SU-DHL-6 (cell line): ENCODE results near the gene SHMT2.

ENCODE experiments used
- H2AFZ ChIP-seq: fragments of 200-600 bp; sonication (generic); 2 replicates; pipeline ENCODE4 v1.6.1; 2014; ENCODE audit warnings: low read depth, mild to moderate bottlenecking, moderate library complexity, mixed read lengths, antibody characterized with exemption, low read length; ENCODE audit not compliant: severe bottlenecking
- H3F3A ChIP-seq: fragments of 200-600 bp; shearing (Covaris generic); 2 replicates; pipeline ENCODE4 v1.6.0; 2016; ENCODE audit warnings: antibody characterized with exemption, mild to moderate bottlenecking; ENCODE audit not compliant: insufficient read depth
- H3K27ac ChIP-seq: fragments of 200-600 bp; sonication (generic); 2 replicates; pipeline ENCODE4 v1.5.1; 2016; ENCODE audit warnings: low read depth, mild to moderate bottlenecking, low read length, moderate library complexity, mixed read lengths
- H3K27me3 ChIP-seq: fragments of 200-600 bp; sonication (generic), shearing (Covaris generic); 2 replicates; pipeline ENCODE4 v1.6.0; 2014; ENCODE audit warnings: mild to moderate bottlenecking, low read length
- H3K36me3 ChIP-seq: fragments of 200-600 bp; sonication (generic); 2 replicates; pipeline ENCODE4 v1.6.1; 2014; ENCODE audit warnings: mild to moderate bottlenecking, low read length, mixed read lengths
- H3K4me2 ChIP-seq: fragments of 300-600, 200-600 bp; shearing (Covaris generic), sonication (generic); 2 replicates; pipeline ENCODE4 v1.6.0; 2014; ENCODE audit warnings: low read length, low read depth, mild to moderate bottlenecking; ENCODE audit not compliant: poor library complexity, severe bottlenecking
- H3K4me3 ChIP-seq: fragments of 200-600 bp; sonication (generic); 2 replicates; pipeline ENCODE4 v1.5.1; 2014; ENCODE audit warnings: antibody characterized with exemption, low read length, mild to moderate bottlenecking, mixed read lengths; ENCODE audit not compliant: insufficient read depth, poor library complexity, severe bottlenecking
- H3K79me2 ChIP-seq: fragments of 200-600 bp; sonication (generic); 2 replicates; pipeline ENCODE4 v1.6.1; 2014; ENCODE audit warnings: mild to moderate bottlenecking, low read length, moderate library complexity; ENCODE audit not compliant: insufficient read depth
- H3K9ac ChIP-seq: fragments of 200-600 bp; sonication (generic); 2 replicates; pipeline ENCODE4 v1.7.0; 2014; ENCODE audit warnings: mild to moderate bottlenecking, low read length
- H3K9me2 ChIP-seq: fragments of 200-600 bp; sonication (generic); replicated peaks from 2 replicates; pipeline ENCODE4 v1.6.1; 2014; ENCODE audit warnings: low read length; ENCODE audit not compliant: insufficient read depth
- H3K9me3 ChIP-seq: fragments of 200-600 bp; sonication (generic); 2 replicates; pipeline ENCODE4 v1.6.1; 2014; ENCODE audit warnings: low read length, mixed read lengths; ENCODE audit not compliant: insufficient read depth
- H4K20me1 ChIP-seq: fragments of 200-600 bp; sonication (generic); 2 replicates; pipeline ENCODE4 v1.6.1; 2014; ENCODE audit warnings: low read depth, mild to moderate bottlenecking, antibody characterized with exemption, low read length, moderate library complexity, mixed read lengths
- CTCF ChIP-seq: fragments of 200-600 bp; sonication (generic); IDR thresholded peaks from one replicate; pipeline ENCODE4 v1.5.1; 2017; ENCODE audit warnings: antibody characterized with exemption, mild to moderate bottlenecking, low read length, moderate library complexity; ENCODE audit not compliant: insufficient read depth, poor library complexity, severe bottlenecking
- EZH2phosphoT487 ChIP-seq: fragments of 200-600 bp; sonication (generic), shearing (Covaris generic); conservative IDR thresholded peaks from 2 replicates; pipeline ENCODE4 v1.6.1; 2018; ENCODE audit warnings: mild to moderate bottlenecking, antibody characterized with exemption, low read length, moderate library complexity, mixed read lengths

Gene SHMT2

GRCh38 chr12:57224973-57225679 is 4.4 kb upstream of the SHMT2 start:
- Histone ChIP-seq H3K4me3 (no peak overlapping the region), H3K36me3 (no peaks in the 10 kb centered on the region), H3K9ac (peak overlapping the region; percentile 40; the same call in 1 of the 2 replicates), H3K27me3 (no peaks in the 10 kb centered on the region), H4K20me1 (no peaks in the 10 kb centered on the region), H3K4me2 (peak overlapping the region; percentile 49), H3K9me3 (no peaks in the 10 kb centered on the region), H3K9me2 (no peaks in the 10 kb centered on the region), H3K27ac (peak overlapping the region; percentile 90), H2AFZ (no peak overlapping the region), H3K79me2 (peaks cover 7% of the 10 kb centered on the region), H3F3A (peaks cover 34% of the 10 kb centered on the region)
- TF ChIP-seq CTCF, result peak; percentile 59
- TF ChIP-seq EZH2phosphoT487, result no peak

GRCh38 chr12:57225680-57226210 is 3.8 kb upstream of the SHMT2 start:
- peaks cover 2% of the 10 kb centered on the region; the same call in 1 of the 2 replicates for H3K36me3 ChIP-seq
- peak overlapping the region; percentile 49 for H3K4me2 ChIP-seq
- peaks cover 13% of the 10 kb centered on the region for H3K79me2 ChIP-seq
- peak overlapping the region; percentile 40 for H3K9ac ChIP-seq
- H2AFZ ChIP-seq, result no peak overlapping the region
- no peak for TF ChIP-seq CTCF
- no peak for TF ChIP-seq EZH2phosphoT487
- H3K27me3 ChIP-seq, result no peaks in the 10 kb centered on the region
- no peak overlapping the region for H3K4me3 ChIP-seq
- no peaks in the 10 kb centered on the region; the same call in 1 of the 2 replicates for H4K20me1 ChIP-seq
- H3K9me3 ChIP-seq, result no peaks in the 10 kb centered on the region
- peak overlapping the region; percentile 90 for H3K27ac ChIP-seq
- H3F3A ChIP-seq, result peaks cover 34% of the 10 kb centered on the region
- H3K9me2 ChIP-seq, result no peaks in the 10 kb centered on the region

GRCh38 chr12:57226588-57227314 is 2.8 kb upstream of the SHMT2 start:
- Histone ChIP-seq H3K4me2 (peak overlapping the region; percentile 49), H2AFZ (no peak overlapping the region), H3K9ac (peak overlapping the region; percentile 40), H3K36me3 (peaks cover 8% of the 10 kb centered on the region), H3K9me3 (no peaks in the 10 kb centered on the region), H3K9me2 (no peaks in the 10 kb centered on the region), H3K79me2 (peaks cover 23% of the 10 kb centered on the region), H3F3A (peaks cover 34% of the 10 kb centered on the region), H3K4me3 (peak overlapping the region; percentile 26), H4K20me1 (no peaks in the 10 kb centered on the region; the same call in 1 of the 2 replicates), H3K27me3 (no peaks in the 10 kb centered on the region), H3K27ac (peak overlapping the region; percentile 90)
- TF ChIP-seq CTCF (no peak), EZH2phosphoT487 (no peak)
